Mucosa of gallbladder (tissue), 1 donor: ENCODE results near the gene ALOX15B. TPM values are rescaled to one million over a fixed set of nuclear protein-coding genes. Genes with fewer than 3 reads are reported as not detected.

Experiments used
- DNase-seq: peaks from one replicate; pipeline ENCODE4 v3.0.0-alpha.2; 2020; ENCODE audit warnings: low spot score
- total RNA-seq: library from RNA; stranded (reverse); gene quantifications from one replicate; pipeline ENCODE4 v1.2.1, GENCODE V29; 2021
- donor health status: DM: no; HTN: no; CAD: no.

The ALOX15B gene
- total RNA-seq, 1 donor from 2014 or later = 14.0 TPM

- DNase-seq = peak; percentile 65
These were observed 40.7 kb downstream of the ALOX15B start for GRCh38 chr17:8079291-8080207.

GRCh38 chr17:8080208-8080798, 41.4 kb downstream of the ALOX15B start:
- DNase-seq = no peak

- DNase-seq = no peak
These were observed 42.0 kb downstream of the ALOX15B start for GRCh38 chr17:8080799-8081219.

- DNase-seq = no peak
These were observed 43.0 kb downstream of the ALOX15B start for GRCh38 chr17:8081876-8082275.

GRCh38 chr17:8082292-8082691, 43.4 kb downstream of the ALOX15B start:
- DNase-seq = no peak

GRCh38 chr17:8084250-8084649, 45.4 kb downstream of the ALOX15B start:
- no peak for DNase-seq

- DNase-seq = no peak
These were observed 48.5 kb downstream of the ALOX15B start, which contains the start of gene ALOX12B for GRCh38 chr17:8087075-8087951. Gene ALOX12B (minus strand): TSS chr17:8087716. CDS start chr17:8087442, 274 bp downstream.

- no peak for DNase-seq
These were observed 49.0 kb downstream of the ALOX15B start for GRCh38 chr17:8087952-8088230.

GRCh38 chr17:8089728-8090127, 50.9 kb downstream of the ALOX15B start:
- no peak for DNase-seq

GRCh38 chr17:8091033-8091687, 52.3 kb downstream of the ALOX15B start:
- no peak for DNase-seq

- no peak for DNase-seq
These were observed 56.5 kb downstream of the ALOX15B start for GRCh38 chr17:8095361-8095760.

GRCh38 chr17:8096541-8096940, 57.7 kb downstream of the ALOX15B start:
- DNase-seq = no peak

Other genes starting within 250 kb of the ALOX15B start
- 52.5 TPM for gene KDM6B, start 204.8 kb upstream of the ALOX15B start, total RNA-seq
- 5.8 TPM for gene TMEM88, start 184.0 kb upstream of the ALOX15B start, total RNA-seq
- 79.0 TPM for gene NAA38, start 181.5 kb upstream of the ALOX15B start, total RNA-seq
- gene CYB5D1, start 181.1 kb upstream of the ALOX15B start, total RNA-seq = 21.9 TPM
- 127 TPM for gene CHD3, start 150.3 kb upstream of the ALOX15B start, total RNA-seq
- 3.5 TPM for gene RNF227, start 122.8 kb upstream of the ALOX15B start, total RNA-seq
- gene KCNAB3, start 109.2 kb upstream of the ALOX15B start, total RNA-seq = 2.5 TPM
- 147 TPM for gene TRAPPC1, start 107.1 kb upstream of the ALOX15B start, total RNA-seq
- gene CNTROB, start 106.9 kb upstream of the ALOX15B start, total RNA-seq = 32.1 TPM
- 0.63 TPM for gene GUCY2D, start 36.4 kb upstream of the ALOX15B start, total RNA-seq
- gene ALOX12B, start 48.7 kb downstream of the ALOX15B start, total RNA-seq = 0.43 TPM
- gene ALOXE3, start 79.5 kb downstream of the ALOX15B start, total RNA-seq = not detected
- 0.78 TPM for gene HES7, start 85.0 kb downstream of the ALOX15B start, total RNA-seq
- gene PER1, start 113.3 kb downstream of the ALOX15B start, total RNA-seq = 123 TPM
- 73.8 TPM for gene VAMP2, start 123.9 kb downstream of the ALOX15B start, total RNA-seq
- gene TMEM107, start 137.3 kb downstream of the ALOX15B start, total RNA-seq = 22.5 TPM
- 12.4 TPM for gene BORCS6, start 151.1 kb downstream of the ALOX15B start, total RNA-seq
- gene AURKB, start 171.5 kb downstream of the ALOX15B start, total RNA-seq = 1.9 TPM
- gene CTC1, start 209.0 kb downstream of the ALOX15B start, total RNA-seq = 66.3 TPM
- gene PFAS, start 210.2 kb downstream of the ALOX15B start, total RNA-seq = 31.4 TPM
- 22.0 TPM for gene RANGRF, start 249.6 kb downstream of the ALOX15B start, total RNA-seq